Natural killer cell treated with Interleukin-12 subunit alpha and Interleukin-12 subunit beta and Interleukin-15 and Interleukin-18, amount 100 ng/mL, for 72 hours (primary cell): Measurements from ENCODE around the gene NOTCH1. TPM values are rescaled to one million over a fixed set of nuclear protein-coding genes. Genes with fewer than 3 reads are reported as not detected.
A peak's percentile ranks its signal among the peaks of the same experiment; 100 is the strongest.
"Not testable (repeated sequence)": the region's sequence is repeated elsewhere in the genome, so short reads cannot be mapped to it uniquely, and the experiment has no call there.

Experiments used
- ATAC-seq, 2 donors: fragments of 150-1000 bp; cut with Tn5 transposase in 1 of 2; sonication (Bioruptor Pico), chemical (Tn5 transposase) in 1 of 2; 2 replicates each; pipeline ENCODE4 v1.10.0; 2021
- DNase-seq: peaks from one replicate; pipeline ENCODE4 v3.0.0; 2022; ENCODE audit warnings: low spot score
- H3K27ac Mint-ChIP-seq, 2 donors: 1 replicate in 1 of 2; 2 replicates in 1 of 2; pipeline ENCODE4 v1.8.0; 2022; ENCODE audit warnings: mixed read lengths in 2 of 2, mild to moderate bottlenecking in 1 of 2, moderate library complexity in 1 of 2
- H3K27me3 Mint-ChIP-seq, 2 donors: 1 replicate in 1 of 2; 2 replicates in 1 of 2; pipeline ENCODE4 v1.8.0; 2022; ENCODE audit warnings: mixed read lengths in 2 of 2
- H3K36me3 Mint-ChIP-seq: one replicate; pipeline ENCODE4 v1.8.0; 2022; ENCODE audit warnings: mixed read lengths
- H3K4me1 Mint-ChIP-seq, 2 donors: 1 replicate in 1 of 2; 2 replicates in 1 of 2; pipeline ENCODE4 v1.8.0; 2022; ENCODE audit warnings: low read depth in 2 of 2, mixed read lengths in 2 of 2, mild to moderate bottlenecking in 1 of 2
- H3K4me3 Mint-ChIP-seq: one replicate; pipeline ENCODE4 v1.8.0; 2022; ENCODE audit warnings: mixed read lengths
- H3K9me3 Mint-ChIP-seq: 2 replicates; pipeline ENCODE4 v1.8.0; 2022; ENCODE audit warnings: mixed read lengths
- total RNA-seq, 2 donors: library from RNA; stranded (reverse); gene quantifications; one replicate each; pipeline ENCODE4 v1.2.3, GENCODE V29; 2022

The NOTCH1 gene
- total RNA-seq, 2 donors from 2014 or later = 57.3 to 85.0 TPM

DNA sequence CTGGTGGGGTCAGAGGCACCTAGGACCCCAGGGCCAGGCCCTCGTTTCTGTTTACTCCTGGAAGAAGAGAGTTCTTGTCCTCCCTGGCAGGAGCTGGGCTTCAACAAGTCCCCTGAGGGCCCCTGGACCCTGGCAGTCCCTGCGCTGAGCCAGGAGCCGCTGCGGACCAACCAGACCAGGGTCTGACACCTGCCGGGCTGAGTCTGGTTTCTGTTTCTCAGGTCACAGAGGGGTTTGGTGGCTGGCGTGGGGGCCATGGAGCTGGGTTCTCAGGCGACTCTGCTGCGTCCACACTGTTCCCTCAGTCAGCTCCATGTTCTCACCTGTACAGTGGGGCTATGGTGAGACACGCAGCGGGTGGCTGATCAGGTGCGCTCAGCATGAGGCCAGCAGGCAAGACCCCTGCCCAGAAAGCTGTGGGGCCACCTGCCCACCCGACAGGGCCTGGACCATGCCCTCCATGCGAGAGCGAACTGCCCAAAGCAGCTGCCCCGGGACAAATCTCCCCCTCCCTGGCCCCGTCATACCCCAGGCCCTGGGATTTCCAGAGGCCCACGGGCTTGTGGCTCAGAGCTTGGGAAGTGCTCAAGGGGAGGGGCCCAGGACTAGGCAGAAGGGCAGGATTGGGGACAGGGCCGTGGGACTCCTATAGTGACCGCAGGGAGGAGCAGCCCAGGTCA is 17.9 kb upstream of the NOTCH1 start:
- no peak for ATAC-seq
- no peak overlapping the region for H3K27ac Mint-ChIP-seq

DNA sequence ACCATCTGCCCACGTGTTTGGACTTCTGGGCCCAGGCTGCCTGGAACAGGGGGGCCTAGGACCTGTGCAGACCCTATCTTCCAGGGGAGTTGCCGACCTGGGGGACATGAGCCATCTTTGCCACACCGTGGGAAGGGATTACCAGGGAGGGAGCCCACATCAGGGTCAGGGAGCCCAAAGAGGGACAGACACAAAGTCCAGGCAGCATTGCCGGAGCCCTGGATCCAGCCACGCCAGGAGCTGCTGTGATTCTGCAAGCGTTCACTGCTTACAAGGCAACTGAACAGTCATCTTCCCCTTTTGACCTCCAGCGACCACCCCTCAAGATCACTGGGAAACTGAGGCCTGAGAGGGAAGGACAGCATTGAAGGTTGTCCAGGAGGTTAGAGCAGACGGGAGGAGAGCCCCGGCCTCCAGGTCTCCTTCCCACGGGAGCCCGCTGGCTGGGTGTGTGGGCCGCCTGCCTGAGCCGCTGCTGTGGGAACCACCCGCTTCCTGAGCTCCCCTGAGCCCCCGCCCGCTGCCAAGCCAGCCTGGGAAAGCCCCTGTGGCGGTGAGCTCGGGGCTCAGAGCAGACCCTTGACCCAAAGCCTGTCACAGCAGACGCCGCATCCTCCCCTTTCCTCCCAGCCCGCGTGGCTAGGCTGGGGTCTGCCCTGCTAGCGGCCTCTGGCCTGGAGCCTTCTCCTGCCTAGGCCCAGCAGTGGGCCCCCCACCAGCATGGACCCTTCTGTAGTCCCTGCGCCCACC is 17.1 kb upstream of the NOTCH1 start:
- DNase-seq (no peak), ATAC-seq (no peak)
- no peaks in the 10 kb centered on the region for H3K36me3 Mint-ChIP-seq
- no peak overlapping the region for H3K4me3 Mint-ChIP-seq
- H3K4me1 Mint-ChIP-seq = peaks cover 21 to 22% of the 10 kb centered on the region in 2 donors
- no peak overlapping the region for H3K27ac Mint-ChIP-seq
- H3K27me3 Mint-ChIP-seq = no peaks in the 10 kb centered on the region
- no peaks in the 10 kb centered on the region for H3K9me3 Mint-ChIP-seq

More for the DNA sequence above, 17.9 kb upstream of the NOTCH1 start:
- H3K4me3 Mint-ChIP-seq = no peak overlapping the region
- DNase-seq = no peak
- no peaks in the 10 kb centered on the region for H3K36me3 Mint-ChIP-seq
- H3K4me1 Mint-ChIP-seq = peaks cover 14 to 15% of the 10 kb centered on the region in 2 donors
- H3K27me3 Mint-ChIP-seq = no peaks in the 10 kb centered on the region
- no peaks in the 10 kb centered on the region for H3K9me3 Mint-ChIP-seq

DNA sequence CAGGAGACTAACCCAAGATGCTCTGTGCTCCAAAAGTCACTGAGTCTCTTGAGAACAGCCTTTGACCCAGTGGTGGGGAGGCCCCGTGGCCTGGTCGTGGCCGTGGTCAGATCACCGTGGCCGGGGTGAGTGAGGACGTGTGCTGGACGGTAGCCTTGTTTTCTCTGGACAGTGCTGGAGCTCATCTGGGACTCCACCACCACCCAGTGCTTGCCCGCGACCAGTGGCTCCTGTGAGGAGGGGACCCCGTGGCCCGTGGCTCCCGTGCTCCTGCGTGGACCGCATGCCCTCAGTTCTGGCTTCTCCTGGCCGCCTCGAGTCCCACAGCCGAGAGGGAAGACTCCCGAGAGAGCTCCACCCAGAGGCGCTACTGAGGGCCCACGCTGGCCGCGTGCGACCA is 15.9 kb upstream of the NOTCH1 start:
- Mint-ChIP-seq H3K27me3 (no peaks in the 10 kb centered on the region), H3K4me3 (no peak overlapping the region), H3K4me1 (peaks cover 21 to 23% of the 10 kb centered on the region in 2 donors), H3K36me3 (no peaks in the 10 kb centered on the region), H3K9me3 (no peaks in the 10 kb centered on the region), H3K27ac (no peak overlapping the region)
- DNase-seq (no peak), ATAC-seq (no peak)

DNA sequence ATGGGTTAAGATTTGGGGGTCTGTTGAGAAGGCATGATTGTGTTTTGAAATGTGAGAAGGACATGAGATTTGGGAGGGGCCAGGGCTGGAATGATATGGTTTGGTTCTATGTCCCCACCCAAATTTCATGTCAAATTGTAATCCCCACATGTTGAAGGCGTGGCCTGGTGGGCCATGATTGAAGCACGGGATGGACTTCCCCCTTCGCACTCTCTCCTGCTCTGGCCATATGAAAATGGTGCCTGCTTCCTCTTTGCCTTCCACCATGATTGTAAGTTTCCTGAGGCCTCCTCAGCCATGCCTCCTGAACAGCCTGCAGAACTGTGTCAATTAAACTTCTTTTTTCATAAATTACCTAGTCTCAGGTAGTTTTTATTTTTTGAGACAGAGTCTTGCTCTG is 14.7 kb upstream of the NOTCH1 start:
- Mint-ChIP-seq H3K36me3 (no peaks in the 10 kb centered on the region), H3K9me3 (no peaks in the 10 kb centered on the region), H3K27me3 (no peaks in the 10 kb centered on the region), H3K4me1 (peaks cover 19 to 22% of the 10 kb centered on the region in 2 donors), H3K4me3 (no peak overlapping the region), H3K27ac (no peak overlapping the region)
- DNase-seq (no peak), ATAC-seq (no peak)

DNA sequence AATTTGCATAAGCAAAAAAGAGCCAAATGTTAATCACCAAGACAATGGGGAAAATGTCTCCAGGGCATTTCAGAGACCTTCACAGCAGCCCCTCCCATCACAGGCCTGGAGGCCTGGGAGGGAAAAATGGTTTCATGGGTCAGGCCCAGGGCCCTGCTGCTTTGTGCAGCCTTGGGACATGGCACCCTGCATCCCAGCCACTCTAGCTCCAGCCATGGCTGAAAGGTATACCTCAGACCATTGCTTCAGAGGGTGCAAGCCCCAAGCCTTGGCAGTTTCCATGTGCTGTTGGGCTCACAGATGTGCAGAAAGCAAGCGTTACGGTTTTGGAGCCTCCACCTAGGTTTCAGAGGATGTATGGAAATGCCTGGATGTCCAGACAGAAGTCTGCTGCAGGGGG is 13.5 kb upstream of the NOTCH1 start:
- not testable (repeated sequence) for H3K36me3 Mint-ChIP-seq, DNase-seq, H3K4me3 Mint-ChIP-seq, H3K9me3 Mint-ChIP-seq, H3K27ac Mint-ChIP-seq, H3K27me3 Mint-ChIP-seq, ATAC-seq
- peaks cover 11 to 13% of the 10 kb centered on the region in 2 donors for H3K4me1 Mint-ChIP-seq

DNA sequence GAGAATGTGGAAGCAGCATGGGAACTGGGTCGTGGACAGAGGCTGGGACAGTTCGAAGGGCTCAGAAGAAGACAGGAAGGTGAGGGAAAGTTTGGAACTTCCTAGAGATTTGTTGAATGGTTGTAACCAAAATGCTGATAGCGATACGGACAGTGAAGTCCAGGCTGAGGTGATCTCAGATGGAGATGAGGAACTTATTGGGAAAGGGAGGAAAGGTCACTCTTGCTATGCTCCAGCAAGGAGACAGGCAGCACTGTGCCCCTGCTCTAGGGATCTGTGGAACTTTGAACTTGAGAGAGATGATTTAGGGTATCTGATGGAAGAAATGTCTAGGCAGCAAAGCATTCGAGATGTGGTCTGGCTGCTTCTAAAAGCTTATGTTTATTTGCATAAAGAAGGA is 13.0 kb upstream of the NOTCH1 start:
- not testable (repeated sequence) for ATAC-seq, H3K36me3 Mint-ChIP-seq, H3K9me3 Mint-ChIP-seq, H3K27me3 Mint-ChIP-seq, DNase-seq
- H3K27ac Mint-ChIP-seq = peak overlapping the region in 1 of 2 donors; percentile 8
- peaks cover 11 to 13% of the 10 kb centered on the region in 2 donors for H3K4me1 Mint-ChIP-seq
- H3K4me3 Mint-ChIP-seq = peak overlapping the region; percentile 19

DNA sequence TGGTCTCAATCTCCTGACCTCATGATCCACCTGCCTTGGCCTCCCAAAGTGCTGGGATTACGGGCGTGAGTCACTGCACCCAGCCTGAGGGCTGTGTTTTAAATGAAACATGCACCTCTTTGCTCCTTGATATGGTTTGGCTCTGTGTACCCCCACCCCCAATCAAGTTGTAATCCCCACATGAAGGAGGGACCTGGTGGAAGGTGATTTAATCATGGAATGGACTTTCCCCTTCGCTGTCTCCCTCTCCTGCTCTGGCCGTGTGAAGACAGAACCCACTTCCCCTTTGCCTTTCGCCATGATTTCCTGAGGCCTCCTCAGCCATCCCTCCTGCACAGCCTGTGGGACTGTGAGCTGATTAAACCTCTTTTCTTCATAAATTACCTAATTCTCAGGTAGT is 12.5 kb upstream of the NOTCH1 start:
- ATAC-seq (no peak), DNase-seq (no peak)
- H3K9me3 Mint-ChIP-seq = no peaks in the 10 kb centered on the region
- H3K4me3 Mint-ChIP-seq = peak overlapping the region; percentile 19
- H3K27me3 Mint-ChIP-seq = no peaks in the 10 kb centered on the region
- H3K4me1 Mint-ChIP-seq = peaks cover 11 to 13% of the 10 kb centered on the region in 2 donors
- H3K27ac Mint-ChIP-seq = peak overlapping the region in 1 of 2 donors; percentile 8
- H3K36me3 Mint-ChIP-seq = no peaks in the 10 kb centered on the region

DNA sequence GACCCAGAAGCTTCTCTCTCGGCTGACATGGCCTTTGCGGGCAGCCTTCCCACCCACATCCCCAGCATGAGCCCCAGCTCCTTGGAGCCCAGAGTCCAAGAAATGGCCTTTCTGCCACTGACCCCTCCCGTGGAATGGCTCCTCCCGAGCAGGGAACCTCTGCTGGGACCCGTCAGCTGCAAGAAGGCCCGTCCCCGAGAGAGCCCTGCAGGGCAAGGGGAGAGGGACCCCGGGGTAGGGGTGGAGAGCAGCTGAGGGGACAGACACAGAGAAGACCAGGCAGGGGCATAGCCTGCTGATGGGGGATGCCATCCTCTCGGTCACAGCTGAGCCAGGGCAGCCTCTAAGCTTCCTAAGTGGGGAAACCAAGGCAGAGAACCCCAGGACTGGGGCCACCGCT is 11.2 kb upstream of the NOTCH1 start:
- no peaks in the 10 kb centered on the region for H3K9me3 Mint-ChIP-seq
- no peak overlapping the region for H3K4me3 Mint-ChIP-seq
- DNase-seq = no peak
- no peak overlapping the region for H3K27ac Mint-ChIP-seq
- no peak for ATAC-seq
- H3K4me1 Mint-ChIP-seq = peaks cover 11 to 13% of the 10 kb centered on the region in 2 donors
- no peaks in the 10 kb centered on the region for H3K36me3 Mint-ChIP-seq
- H3K27me3 Mint-ChIP-seq = no peaks in the 10 kb centered on the region

DNA sequence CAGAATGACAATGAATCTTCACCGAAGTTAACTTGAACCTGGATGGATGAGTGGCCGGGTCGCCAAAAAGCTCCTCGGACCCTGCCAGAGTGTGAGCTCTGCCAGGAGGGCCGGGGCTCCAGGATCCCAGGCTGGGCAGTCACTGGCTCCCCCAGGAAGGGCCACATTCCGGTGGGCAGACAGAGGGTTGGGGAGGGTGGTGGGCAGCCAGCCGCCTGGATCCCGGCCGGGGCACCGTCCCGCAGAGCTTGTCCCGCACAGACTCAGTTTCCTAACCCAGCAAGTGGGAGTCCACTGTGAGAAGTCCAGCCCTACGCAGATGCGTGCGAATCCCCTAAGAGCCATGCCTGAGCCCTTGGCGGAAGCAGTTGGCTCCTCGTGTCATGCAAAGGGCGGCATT is 10.3 kb upstream of the NOTCH1 start:
- H3K4me3 Mint-ChIP-seq = no peak overlapping the region
- DNase-seq (no peak), ATAC-seq (no peak)
- H3K9me3 Mint-ChIP-seq = no peaks in the 10 kb centered on the region
- H3K27ac Mint-ChIP-seq = no peak overlapping the region
- no peaks in the 10 kb centered on the region for H3K36me3 Mint-ChIP-seq
- H3K4me1 Mint-ChIP-seq = peaks cover 11 to 13% of the 10 kb centered on the region in 2 donors
- H3K27me3 Mint-ChIP-seq = peaks cover 0 to 3% of the 10 kb centered on the region in 2 donors

DNA sequence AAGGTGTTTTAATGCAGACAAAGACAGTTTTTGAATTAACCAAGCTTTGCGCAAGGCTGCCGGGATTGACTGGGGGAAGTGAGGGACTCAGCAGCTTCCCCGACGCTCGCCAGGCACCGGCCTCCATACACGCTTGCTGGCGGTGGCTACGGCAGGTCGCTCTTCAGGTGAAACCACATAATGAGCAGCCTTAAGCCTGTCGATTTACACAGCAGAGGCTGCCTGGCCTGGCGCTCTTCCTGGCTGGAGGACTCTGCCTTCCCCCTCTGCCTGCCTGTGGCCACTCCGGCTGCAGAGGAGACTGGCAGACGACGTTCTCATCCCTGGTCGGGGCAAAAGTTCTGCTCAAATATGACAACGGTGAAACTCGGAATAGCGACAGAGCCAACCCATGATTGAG is 9.0 kb upstream of the NOTCH1 start:
- Mint-ChIP-seq H3K4me1 (peaks cover 11 to 13% of the 10 kb centered on the region in 2 donors), H3K9me3 (no peaks in the 10 kb centered on the region), H3K36me3 (no peaks in the 10 kb centered on the region), H3K4me3 (no peak overlapping the region), H3K27ac (no peak overlapping the region), H3K27me3 (peaks cover 0 to 3% of the 10 kb centered on the region in 2 donors)
- ATAC-seq = no peak
- DNase-seq = no peak

DNA sequence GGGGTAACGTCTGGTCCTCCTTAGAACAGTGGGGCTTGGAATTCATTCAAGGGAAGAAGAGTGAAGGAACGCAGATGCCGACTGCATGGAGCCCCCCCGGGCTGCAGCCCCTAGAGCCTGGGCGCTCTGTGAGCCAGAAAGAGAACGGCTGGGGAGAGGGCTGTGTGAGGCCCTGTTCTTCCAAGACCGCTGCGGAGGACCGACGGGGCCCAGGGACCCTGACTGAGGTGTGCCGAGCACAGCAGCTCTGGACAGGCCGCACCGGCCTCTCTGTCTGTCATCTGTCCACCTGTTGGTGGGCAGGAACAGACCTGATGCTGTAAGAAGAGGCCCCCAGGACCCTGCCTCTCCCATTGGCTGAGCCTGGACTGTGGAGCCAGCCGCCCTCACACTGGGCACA is 7.7 kb upstream of the NOTCH1 start:
- ATAC-seq (no peak), DNase-seq (no peak)
- Mint-ChIP-seq H3K36me3 (no peaks in the 10 kb centered on the region), H3K9me3 (no peaks in the 10 kb centered on the region), H3K4me3 (no peak overlapping the region), H3K27me3 (peaks cover 0 to 3% of the 10 kb centered on the region in 2 donors), H3K4me1 (peaks cover 5 to 8% of the 10 kb centered on the region in 2 donors), H3K27ac (no peak overlapping the region)

DNA sequence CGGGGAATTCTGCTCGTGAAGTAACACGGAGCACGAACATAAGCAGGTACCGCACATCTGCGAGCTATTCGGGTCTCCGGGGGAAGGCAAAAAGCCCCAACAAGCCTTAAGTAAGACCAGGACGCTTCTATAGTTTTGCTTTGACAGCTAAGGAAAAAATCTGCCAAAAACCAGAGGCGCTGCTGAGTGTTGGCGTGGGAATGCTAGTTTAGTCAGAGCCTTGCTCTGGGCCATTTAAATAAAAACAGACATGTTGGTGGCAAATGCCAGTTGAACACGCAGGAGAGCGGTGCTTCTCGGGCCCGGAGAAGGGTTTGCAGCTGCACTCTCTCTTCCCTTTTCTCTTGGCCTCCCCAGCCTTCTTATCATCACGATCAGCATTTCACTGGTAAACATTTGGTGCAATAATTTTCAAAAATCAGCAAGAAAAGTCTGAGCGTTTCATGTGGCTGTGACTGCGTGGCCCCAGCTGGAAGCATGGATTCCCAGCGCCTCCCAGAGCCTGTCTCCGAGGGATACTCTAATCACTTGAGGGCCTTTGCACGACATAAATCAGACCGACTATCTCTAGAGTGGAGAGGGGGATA is 6.4 kb upstream of the NOTCH1 start:
- DNase-seq (no peak), ATAC-seq (no peak)
- peaks cover 0 to 3% of the 10 kb centered on the region in 2 donors for H3K4me1 Mint-ChIP-seq
- H3K4me3 Mint-ChIP-seq = no peak overlapping the region
- no peaks in the 10 kb centered on the region for H3K9me3 Mint-ChIP-seq
- no peak overlapping the region for H3K27ac Mint-ChIP-seq
- no peaks in the 10 kb centered on the region for H3K36me3 Mint-ChIP-seq
- peaks cover 0 to 3% of the 10 kb centered on the region in 2 donors for H3K27me3 Mint-ChIP-seq

DNA sequence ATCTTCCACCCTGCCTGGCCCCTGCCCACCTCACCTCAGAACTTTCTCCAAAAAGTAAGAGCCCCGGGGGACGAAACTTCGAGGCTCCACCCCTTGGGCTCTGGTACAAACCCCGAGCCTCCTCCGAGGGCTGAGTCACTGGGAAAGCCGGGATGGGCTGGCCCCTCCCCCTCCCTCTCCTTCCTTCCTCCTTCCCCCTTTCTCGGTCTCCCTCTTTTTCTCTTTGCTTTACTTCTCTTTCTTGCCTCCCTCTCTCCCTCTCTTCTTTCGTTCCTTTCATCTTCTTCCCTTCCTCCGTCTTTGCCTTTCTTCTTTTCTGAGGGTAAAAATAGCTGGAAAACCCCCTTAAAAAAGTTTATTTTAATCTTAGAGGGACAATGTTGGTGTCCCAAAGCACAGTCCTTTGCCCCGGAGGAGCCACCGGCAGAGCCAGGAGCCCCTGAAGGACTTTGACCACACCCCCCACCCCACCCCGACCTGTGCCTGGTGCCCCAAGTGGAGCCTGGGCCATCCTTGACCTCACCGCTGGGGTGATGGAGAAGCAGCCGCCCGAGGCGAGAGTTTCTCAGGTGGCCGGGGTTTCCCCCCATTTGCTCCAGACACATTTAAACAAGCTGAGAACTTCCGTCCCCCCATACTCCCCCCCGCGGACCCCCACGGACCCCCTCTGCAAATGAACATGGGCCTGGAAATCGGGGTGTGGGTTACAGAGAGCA is 5.7 kb upstream of the NOTCH1 start:
- DNase-seq = no peak
- Mint-ChIP-seq H3K4me1 (peaks cover 5 to 8% of the 10 kb centered on the region in 2 donors), H3K27ac (peak overlapping the region in 1 of 2 donors; percentile 24), H3K9me3 (no peaks in the 10 kb centered on the region), H3K4me3 (no peak overlapping the region), H3K27me3 (peaks cover 0 to 3% of the 10 kb centered on the region in 2 donors), H3K36me3 (no peaks in the 10 kb centered on the region)
- no peak for ATAC-seq
